Activated CD8-positive, alpha-beta memory T cell treated with anti-CD3 and anti-CD28 coated beads, Interleukin-2, amount 50 U/mL, for 1 hour (primary cell): ENCODE measurements around the gene BBS4.
A peak's percentile ranks its signal among the peaks of the same experiment; 100 is the strongest.

Experiments
- DNase-seq: peaks from one replicate; pipeline ENCODE4 v3.0.0-alpha.2; 2020; ENCODE audit errors: extremely low read depth

BBS4 gene

DNA sequence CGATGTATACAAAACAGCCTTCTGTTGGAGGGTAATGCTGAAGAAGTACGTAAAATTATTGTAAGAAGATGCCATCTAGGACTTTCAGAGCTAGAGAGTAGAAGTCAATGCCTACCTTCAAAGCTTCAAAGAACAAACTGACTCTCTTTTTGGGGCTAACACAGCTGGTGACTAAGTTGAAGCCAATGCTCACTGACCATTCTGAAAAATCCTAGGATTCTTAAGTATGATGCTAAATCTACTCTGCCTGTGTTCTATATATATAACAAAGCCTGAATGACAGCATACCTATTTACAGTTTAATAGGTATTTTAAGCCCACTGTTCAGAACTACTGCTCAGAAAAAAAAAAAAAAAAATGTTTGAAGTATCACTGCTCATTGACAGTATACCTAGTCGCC lies 78.6 kb downstream of the BBS4 start:
- no peak for DNase-seq

DNA sequence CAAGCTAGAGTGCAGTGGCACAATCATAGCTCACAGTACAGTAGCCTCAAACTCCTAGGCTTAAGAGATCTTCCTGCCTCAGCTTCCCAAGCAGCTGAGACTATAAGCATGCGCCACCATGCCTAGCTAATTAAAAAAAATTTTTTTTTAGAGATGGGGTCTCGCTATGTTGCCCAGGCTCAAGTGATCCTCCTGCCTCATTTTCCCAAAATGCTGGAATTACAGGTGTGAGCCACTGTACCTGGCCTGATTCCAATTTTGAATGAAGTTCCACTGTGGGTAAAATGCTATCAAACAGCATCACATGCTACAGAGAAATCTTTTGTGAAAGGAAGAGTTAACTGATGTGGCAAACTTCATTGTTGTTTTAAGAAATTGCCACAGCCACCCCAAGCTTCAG lies 80.0 kb downstream of the BBS4 start:
- no peak for DNase-seq

DNA sequence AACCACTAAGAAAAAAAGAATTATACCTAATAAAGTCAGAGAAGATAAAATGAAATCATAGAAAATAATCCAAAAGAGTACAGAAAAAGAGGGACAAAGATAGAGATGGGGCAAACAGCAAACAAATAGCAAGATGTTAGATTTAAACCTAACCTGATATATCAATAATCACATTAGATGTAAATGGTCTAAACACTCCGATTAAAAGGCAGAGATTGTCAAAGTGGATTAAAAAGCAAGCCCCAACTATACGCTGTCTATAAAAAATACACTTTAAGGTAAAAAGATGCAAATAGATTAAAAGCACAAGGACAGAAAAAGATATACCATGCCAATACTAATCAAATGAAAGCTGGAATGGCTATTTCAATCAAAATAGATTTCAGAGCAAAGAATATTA lies 80.8 kb downstream of the BBS4 start:
- no peak for DNase-seq

DNA sequence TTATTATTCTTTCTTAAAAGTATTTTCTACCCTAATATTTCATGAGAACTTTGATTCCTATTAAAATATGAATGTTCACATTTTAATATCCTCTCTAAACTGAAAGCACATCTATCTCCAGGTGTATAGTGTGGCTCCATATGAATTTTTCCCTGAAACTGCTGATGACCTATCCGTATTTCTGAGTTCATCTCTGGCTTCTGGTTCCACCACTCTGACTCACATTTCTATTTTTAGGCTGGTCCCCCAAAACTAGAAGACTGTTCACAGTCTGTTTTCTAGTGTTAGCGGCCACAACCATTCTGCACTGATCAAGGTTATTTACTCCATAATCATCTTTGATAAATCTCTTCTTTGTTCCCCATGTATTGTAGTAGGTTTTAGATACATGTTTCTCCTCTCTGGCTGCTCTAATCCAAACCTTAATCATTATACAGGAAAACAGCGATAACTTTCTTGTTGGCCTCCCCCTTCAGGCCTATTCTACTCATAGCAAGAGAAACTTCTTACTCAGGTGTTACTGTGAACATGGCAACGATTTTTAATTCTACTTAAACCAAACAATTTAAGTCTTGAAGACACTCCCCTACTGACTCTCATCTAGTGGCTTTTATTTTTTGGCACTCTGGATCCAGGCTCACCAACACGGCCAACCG lies 84.8 kb downstream of the BBS4 start:
- no peak for DNase-seq

DNA sequence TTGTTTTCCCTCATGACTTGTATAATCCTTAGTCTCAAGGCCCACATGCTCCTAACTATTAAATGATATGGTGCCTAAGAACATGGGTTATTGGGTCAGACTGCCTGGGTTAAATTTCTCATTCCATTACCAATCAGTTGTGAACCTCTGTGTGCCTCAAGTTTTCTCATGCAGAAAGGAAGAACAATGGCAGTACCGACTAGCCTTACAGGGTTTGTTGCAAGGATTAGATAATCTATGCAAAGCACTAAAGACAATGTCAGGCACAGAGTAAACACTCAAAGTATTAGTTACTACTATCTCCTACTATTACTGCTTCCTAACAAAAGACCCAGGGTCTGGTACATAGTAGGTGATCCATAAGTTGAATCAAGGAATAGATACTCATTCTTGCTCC lies 85.3 kb downstream of the BBS4 start:
- no peak for DNase-seq

DNA sequence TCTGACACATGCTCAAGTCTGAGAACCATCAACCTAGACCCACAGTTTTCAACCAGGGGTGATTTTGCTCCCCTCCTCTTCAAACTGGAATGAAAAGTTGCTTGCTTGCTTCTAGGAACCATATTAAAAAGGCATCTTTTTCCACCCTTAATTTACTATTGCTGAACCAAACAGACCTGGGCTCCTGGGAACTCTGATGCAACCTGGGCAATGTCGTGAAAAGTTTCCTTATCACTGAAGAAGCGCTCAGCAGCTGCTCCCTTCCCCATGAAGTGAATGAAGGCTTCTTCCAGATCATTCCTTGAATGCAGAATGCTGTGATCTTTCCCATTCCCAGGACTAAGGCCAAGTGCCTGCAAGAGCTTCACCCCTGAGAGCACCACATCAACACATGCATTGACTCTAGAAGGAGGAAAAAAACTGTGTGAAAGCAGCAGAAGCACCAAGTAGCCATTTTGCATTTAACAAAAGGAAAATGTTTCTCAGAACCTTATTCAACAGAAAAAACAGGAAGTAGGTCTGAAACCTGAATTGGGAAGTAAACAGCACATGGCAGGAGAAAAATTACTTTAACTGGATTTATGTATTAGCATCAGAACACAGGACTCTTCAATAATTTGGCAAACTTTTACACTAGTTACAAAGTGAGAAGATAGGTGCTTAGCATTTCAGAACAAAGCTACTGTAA lies 88.8 kb downstream of the BBS4 start:
- DNase-seq: no peak

DNA sequence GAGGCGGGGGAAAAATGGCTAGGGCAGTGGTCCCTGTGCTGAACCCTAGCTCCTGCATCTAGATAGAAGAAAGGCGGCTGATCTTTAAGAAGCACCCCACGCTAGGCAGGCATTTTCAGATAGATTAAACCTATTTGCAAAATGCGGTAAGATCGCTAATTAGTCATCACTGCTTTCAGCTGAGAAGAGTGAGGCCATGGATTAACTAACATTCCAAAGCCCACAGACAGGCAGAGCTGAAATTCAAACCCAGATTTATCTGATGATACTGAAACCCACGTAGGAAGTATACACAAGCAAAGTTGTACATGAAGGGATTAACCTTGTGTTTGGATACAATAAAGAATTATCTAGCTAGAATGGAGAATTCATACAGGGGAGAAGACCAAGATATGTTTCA lies 92.8 kb downstream of the BBS4 start:
- no peak for DNase-seq

DNA sequence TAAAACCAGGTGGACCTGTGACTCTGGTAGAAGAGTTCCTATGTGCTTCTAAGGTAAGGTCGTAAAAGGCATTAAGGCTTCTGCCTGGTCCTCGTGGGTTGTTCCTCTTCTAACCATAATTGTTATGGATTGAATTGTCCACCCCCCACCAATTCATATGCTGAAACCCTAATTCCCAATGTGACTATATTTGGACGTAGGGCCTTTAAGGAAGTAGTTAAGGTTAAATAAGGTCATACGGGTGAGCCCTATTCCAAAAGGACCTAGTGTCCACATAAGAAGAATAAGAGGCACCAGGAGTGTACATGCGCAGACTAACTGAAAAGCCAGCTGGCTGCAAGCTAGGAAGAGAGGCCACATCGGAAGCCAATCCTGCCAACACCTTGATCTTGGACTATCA lies 95.6 kb downstream of the BBS4 start:
- no peak for DNase-seq

DNA sequence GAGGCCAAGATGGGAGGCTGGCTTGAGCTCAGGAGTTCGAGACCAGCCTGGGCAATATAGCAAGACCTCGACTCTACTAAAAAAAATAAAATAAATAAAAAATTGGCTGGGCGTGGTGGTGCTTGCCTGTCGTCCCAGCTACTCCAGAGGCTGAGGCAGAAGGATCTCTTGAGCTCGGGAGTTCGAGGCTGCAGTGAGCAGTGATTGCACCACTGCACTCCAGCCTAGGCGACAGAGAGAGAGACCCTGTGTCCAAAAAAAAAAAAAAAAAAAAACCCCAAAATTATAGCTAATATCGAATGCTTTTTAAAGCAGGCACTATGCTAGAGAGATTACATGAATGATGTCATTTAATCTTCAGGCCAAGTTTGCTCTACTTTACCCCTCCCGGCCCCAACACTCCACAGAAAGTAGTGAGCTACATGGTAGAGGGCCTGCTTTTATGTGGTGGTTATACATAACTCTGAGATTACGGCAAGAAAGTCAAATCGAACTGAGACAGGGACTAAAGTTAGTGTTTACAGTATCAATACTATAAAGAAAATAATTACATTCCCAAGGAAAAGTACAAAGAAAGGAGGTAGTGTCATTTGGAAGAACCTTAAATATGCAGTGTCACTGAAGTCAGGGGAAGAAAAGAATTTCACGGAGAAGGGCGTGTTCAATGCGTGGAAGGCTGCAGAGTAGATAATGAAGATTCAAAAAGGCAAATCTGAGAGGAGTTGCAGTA lies 96.4 kb downstream of the BBS4 start:
- no peak for DNase-seq

DNA sequence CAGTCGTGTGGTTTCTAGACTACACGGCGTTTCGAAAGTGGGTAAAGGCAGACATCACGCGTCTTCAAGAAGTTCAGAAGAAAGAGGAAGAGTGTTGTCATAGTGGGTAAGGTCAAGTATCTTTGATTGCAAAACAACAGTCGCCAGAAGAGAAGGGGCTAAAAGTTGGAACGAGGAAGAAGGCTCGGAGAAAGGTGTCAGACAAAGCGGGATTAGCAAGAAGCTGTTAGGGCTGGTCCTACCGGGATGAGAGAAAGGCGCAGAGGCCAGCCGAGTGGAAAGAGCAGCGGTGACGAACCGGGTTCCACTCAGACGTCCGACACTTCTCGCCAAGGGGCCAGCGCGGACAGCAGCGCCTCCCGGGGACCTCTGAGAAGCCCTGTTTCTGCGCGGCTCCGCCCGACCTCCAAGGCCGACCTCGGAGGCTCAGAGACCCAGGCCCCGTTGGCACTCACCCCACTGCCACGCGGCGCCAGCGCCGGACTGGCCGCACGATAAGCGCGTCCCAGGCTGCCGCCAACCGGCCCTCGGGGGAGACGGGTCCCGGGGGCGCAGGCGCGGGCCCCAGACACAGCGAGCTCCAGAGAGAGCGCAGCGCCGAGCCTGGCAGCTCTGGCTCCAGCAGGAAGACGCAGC lies 97.1 kb downstream of the BBS4 start:
- no peak for DNase-seq

DNA sequence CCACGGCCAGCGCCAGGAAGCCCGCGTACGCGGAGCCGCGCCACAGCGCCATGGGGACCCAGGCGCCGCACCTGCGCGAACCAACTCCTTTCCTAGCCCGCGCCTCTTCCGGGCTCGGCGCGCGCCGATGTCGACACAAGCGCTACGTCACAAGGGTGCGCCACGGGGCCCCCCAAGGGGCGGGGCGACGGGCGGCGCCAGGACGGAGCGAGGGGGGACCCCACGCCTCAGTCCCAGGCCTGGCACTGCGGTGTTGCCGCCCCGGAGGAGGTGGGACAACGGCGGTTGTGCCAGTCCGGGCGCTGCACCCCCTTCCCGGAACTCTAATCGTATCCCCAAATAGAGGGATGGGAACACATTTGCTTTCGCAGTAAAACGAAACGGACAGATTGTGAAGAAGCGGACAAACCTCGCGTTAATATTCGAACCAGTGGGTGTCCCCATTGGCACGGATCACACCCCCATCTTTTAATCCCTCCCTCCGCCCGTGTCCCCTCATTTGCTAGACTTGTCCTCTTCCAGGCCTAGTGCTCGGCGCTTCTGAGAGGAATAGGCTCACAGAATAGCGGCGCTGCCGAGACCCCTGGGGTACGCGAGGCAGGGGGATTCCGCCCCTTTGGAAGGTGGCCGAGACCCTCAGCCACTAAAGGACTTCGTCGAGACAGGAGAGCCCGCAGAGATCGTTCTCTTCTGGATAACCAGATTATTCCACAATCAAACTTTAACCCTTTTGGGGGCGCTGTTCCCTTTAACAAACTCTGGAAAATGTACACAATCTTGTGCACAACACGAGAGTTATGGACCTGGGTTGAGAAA lies 97.8 kb downstream of the BBS4 start, which contains the start of gene ADPGK:
ADPGK (minus strand) TSS at position 119 of the 816 bp plus-strand sequence; CDS start at position 52, 67 bp downstream.
- peak; percentile 70 for DNase-seq

DNA sequence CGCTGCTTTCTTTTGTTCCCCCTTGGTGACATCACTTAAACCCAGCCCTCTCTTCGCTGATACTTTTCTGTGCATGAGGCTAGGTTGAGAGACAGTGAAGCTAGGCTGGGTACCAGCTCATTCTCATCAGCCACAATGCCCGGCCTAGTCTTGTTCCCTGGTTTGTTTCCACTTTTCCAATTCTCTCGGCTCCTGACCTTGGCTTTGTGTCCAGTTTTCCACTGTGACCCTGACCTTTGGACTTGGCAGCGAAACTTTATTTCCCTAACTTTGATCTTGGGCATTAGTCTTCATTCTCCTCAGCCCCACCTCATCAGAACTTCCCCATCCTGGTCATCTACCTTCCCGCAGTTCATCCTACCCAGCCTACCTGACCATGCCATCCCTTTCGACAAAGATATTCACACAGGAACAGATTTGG lies 98.5 kb downstream of the BBS4 start:
- no peak for DNase-seq

DNA sequence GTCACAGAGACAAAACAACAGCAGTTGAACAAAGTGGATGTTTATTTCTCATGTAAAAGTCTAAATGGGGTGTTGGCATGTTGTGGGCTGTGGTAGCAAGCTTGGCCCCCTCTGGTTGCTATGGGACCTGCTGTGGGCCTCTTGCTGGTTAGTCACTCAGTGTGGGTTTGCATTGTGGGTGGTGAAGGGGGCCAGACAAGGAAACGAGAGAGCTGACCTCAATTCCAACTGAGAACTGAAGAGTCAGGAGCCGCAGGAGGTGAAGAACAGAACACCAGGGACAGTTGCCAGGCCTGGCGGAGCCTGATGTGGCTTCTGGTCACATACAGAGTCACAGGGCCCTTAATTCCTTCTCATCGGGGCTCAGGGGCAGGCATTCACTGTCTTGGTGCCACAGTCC lies 99.4 kb downstream of the BBS4 start:
- DNase-seq: no peak

DNA sequence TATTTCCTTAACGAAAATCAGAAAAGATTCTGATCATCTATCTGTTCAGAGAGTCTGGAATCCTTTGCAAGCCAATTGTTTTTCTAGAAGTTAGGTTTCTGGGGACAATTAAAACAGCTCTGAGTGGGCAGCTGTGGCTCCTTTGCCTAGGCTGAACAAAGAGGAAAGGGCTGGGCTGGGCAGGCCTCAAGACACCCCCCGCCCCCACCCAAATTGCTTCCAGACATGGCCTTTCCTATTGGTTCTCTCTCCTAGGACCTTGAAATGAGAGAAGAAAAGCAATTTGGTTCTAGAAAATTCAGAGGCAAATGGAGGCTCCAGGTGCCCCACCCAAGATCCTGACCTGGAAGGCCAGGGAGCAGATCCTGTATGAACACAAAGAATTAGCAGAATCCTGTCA lies 99.8 kb downstream of the BBS4 start:
- DNase-seq: no peak

DNA sequence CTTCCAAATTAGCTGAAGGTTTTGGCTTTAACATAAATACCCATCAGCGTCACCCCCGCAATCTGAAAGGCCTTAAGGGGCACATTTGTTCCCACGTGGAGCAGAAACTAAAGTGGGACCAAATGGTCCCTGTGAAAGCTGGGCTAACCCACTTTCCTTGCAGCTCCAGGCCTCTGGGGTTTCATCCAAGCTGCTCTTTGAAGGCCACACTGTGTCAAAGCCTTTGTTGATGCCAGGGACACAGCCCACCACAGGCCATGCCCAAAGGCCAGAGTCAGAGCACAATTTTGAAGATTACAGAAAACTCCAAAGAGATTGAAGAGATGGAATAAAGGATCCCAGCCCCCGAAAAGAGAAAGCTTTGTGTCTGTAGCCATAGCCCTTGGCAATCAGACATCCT lies 100.2 kb downstream of the BBS4 start:
- DNase-seq: no peak

DNA sequence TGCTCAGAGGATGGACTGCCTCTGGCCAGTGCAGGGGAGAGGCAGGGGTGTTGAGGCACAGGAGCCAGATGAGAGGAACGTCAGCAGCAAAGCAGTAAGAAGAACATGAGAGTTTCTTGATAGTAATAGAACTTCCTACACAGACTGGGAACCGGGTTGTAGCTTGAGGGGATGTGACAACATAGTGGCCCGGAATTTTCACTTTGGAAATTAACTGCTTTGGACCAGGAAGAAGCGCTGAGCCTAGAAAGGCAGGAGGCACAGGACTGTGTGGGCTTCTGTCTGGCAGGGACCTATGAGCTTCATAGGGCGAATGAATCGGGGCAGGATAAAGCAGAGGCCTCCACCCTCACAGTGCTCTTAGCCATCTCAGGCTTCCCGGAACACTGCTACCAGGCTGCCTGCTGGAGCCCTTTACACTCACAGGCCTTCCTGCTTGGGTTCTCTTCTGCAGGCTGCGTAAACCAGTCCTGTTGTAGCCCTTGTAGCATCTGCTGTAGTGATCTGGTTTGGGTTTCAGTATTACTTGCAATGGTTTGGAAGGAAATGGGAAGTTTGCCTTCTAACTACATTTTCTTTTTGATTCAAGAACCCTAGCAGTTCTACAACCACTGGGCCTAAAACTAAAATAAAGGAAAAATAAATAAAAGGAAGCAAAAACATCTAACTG lies 100.8 kb downstream of the BBS4 start:
- DNase-seq: no peak

DNA sequence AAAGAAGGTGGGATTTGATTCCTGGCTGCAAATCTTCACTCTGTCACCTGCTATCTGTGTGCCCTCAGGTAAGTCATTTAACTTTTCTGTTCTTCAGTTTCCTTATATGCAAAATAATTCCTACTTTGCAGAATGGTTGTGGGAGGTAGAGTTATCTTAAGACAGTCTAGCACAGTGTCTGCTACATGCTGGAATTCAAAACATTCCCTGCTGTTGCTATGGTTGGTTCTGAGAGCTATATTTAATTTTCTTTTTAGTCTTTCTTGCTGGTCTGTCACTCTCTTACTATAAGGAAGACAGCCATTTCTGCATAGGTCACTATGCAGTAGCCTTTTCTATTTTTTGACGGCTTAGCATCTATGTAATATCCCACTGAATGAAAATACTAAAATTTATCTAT lies 101.5 kb downstream of the BBS4 start:
- no peak for DNase-seq
